H54 (cell line): Measurements from ENCODE around the gene KDM4F.

Experiments used
- DNase-seq: peaks from one replicate; pipeline ENCODE4 v3.0.0; 2011; ENCODE audit warnings: low spot score, mixed read lengths; ENCODE audit not compliant: insufficient read length
- FAIRE-seq: peaks from 3 replicates; lab custom pipeline; 2011; peaks lifted over from hg19 to GRCh38; lab: Jason Lieb, UNC
- POLR2A ChIP-seq: IDR thresholded peaks from 2 replicates; pipeline ENCODE4 v1.6.1; 2011; ENCODE audit warnings: low read depth, mild to moderate bottlenecking, low read length

The KDM4F gene

GRCh38 chr11:95044010-95044409, 5.2 kb upstream of the KDM4F start:
- DNase-seq, result no peak
- FAIRE-seq, result no peak

GRCh38 chr11:95045812-95046211, 3.4 kb upstream of the KDM4F start:
- DNase-seq (no peak), FAIRE-seq (no peak)
- no peak for TF ChIP-seq POLR2A

More at GRCh38 chr11:95044010-95044409, 5.2 kb upstream of the KDM4F start:
- TF ChIP-seq POLR2A, result no peak

- no peak for DNase-seq
- no peak for TF ChIP-seq POLR2A
- FAIRE-seq, result no peak
These were observed 1.5 kb downstream of the KDM4F start for GRCh38 chr11:95050595-95051202.

GRCh38 chr11:95054356-95054755, 5.1 kb downstream of the KDM4F start:
- FAIRE-seq, result no peak
- no peak for TF ChIP-seq POLR2A
- no peak for DNase-seq

- FAIRE-seq (no peak), DNase-seq (no peak)
- no peak for TF ChIP-seq POLR2A
These were observed 6.2 kb downstream of the KDM4F start for GRCh38 chr11:95055283-95055897.

GRCh38 chr11:95057959-95058358, 8.7 kb downstream of the KDM4F start:
- FAIRE-seq (no peak), DNase-seq (no peak)
- no peak for TF ChIP-seq POLR2A

- no peak for DNase-seq
- TF ChIP-seq POLR2A, result no peak
- no peak for FAIRE-seq
These were observed 9.4 kb downstream of the KDM4F start for GRCh38 chr11:95058621-95059020.

- TF ChIP-seq POLR2A, result no peak
- FAIRE-seq (no peak), DNase-seq (no peak)
These were observed 9.8 kb downstream of the KDM4F start for GRCh38 chr11:95059046-95059445.

GRCh38 chr11:95065336-95065735, 16.1 kb downstream of the KDM4F start:
- FAIRE-seq, result no peak
- no peak for TF ChIP-seq POLR2A
- DNase-seq, result no peak

- no peak for FAIRE-seq
These were observed 17.5 kb downstream of the KDM4F start, which contains the start of gene SRSF8 for GRCh38 chr11:95066716-95067038. SRSF8 (plus strand) TSS chr11:95066919; CDS start chr11:95067227, 308 bp downstream.

GRCh38 chr11:95067039-95067840, 18.0 kb downstream of the KDM4F start:
- FAIRE-seq (no peak), DNase-seq (no peak)
- TF ChIP-seq POLR2A, result no peak

More at GRCh38 chr11:95066716-95067038, 17.5 kb downstream of the KDM4F start, which contains the start of gene SRSF8:
- TF ChIP-seq POLR2A, result no peak
- no peak for DNase-seq

GRCh38 chr11:95067841-95068219, 18.6 kb downstream of the KDM4F start:
- DNase-seq (no peak), FAIRE-seq (no peak)
- TF ChIP-seq POLR2A, result no peak

GRCh38 chr11:95068549-95068948, 19.3 kb downstream of the KDM4F start:
- peak; percentile 80 for FAIRE-seq
- TF ChIP-seq POLR2A, result no peak
- no peak for DNase-seq

- FAIRE-seq (no peak), DNase-seq (no peak)
- no peak for TF ChIP-seq POLR2A
These were observed 21.2 kb downstream of the KDM4F start for GRCh38 chr11:95070471-95070870.
